ENCODE results near the gene ATP5MG. TPM values are rescaled to one million over a fixed set of nuclear protein-coding genes. Genes with fewer than 3 reads are reported as not detected.

The ATP5MG gene
- total RNA-seq, 1 donor from 2014 or later: 142 TPM

- Mint-ChIP-seq H3K4me3 (ENCODE audit: unreplicated experiment) (peak overlapping the region; percentile 89), H3K27me3 (ENCODE audit: unreplicated experiment) (no peaks in the 10 kb centered on the region), H3K9me3 (ENCODE audit: unreplicated experiment) (no peaks in the 10 kb centered on the region), H3K27ac (ENCODE audit: unreplicated experiment) (peak overlapping the region; percentile 90), H3K4me1 (ENCODE audit: unreplicated experiment) (peaks cover 53% of the 10 kb centered on the region), H3K36me3 (ENCODE audit: unreplicated experiment) (peaks cover 5% of the 10 kb centered on the region)
- DNase-seq (ENCODE audit: extremely low spot score, unreplicated experiment): no peak
- TF ChIP-seq CTCF (IDR thresholded peaks at IDR 0.05): no peak
Observed at GRCh38 chr11:118436639-118437207, 35.3 kb downstream of the ATP5MG start.

GRCh38 chr11:118437208-118438125 lies 36.1 kb downstream of the ATP5MG start:
- no peaks in the 10 kb centered on the region for H3K27me3 Mint-ChIP-seq (ENCODE audit: unreplicated experiment)
- H3K4me1 Mint-ChIP-seq (ENCODE audit: unreplicated experiment): peaks cover 60% of the 10 kb centered on the region
- peaks cover 6% of the 10 kb centered on the region for H3K36me3 Mint-ChIP-seq (ENCODE audit: unreplicated experiment)
- H3K9me3 Mint-ChIP-seq (ENCODE audit: unreplicated experiment): no peaks in the 10 kb centered on the region
- H3K27ac Mint-ChIP-seq (ENCODE audit: unreplicated experiment): peak overlapping the region; percentile 90
- no peak for TF ChIP-seq CTCF (IDR thresholded peaks at IDR 0.05)
- DNase-seq (ENCODE audit: extremely low spot score, unreplicated experiment): no peak
- H3K4me3 Mint-ChIP-seq (ENCODE audit: unreplicated experiment): peak overlapping the region; percentile 89

DNA sequence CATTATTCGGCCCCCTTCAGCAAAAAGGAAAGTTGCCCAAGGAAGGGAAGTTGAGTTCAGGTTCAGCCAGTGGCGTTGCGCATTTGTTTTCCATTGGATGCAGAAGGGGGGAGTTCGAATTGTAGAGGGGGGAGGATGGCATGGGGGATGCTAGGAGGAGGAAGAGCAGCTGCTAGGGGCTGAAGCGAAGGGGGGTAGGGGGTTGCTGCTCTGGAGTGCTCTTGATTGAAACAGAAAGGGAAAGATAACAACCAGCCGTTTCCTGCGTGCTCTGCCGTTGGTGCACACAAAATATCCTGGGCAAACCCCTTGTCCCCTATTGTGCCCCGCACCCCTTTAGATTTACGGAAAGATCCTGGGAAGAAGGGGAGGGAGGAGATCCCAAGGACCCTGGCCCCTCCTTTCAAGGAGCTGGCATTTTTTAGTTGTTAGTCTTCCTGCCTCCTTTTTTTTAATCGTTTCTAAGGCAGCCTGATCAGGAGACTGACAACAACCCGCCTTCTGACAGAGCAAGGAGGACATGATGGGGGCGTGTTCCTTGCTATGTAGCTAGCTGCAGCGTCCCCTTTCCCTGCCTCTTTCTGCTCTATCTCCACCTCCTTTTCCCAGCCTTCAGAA lies 37.0 kb downstream of the ATP5MG start:
- TF ChIP-seq CTCF (IDR thresholded peaks at IDR 0.05): peak; percentile 7
- peaks cover 62% of the 10 kb centered on the region for H3K4me1 Mint-ChIP-seq (ENCODE audit: unreplicated experiment)
- no peaks in the 10 kb centered on the region for H3K27me3 Mint-ChIP-seq (ENCODE audit: unreplicated experiment)
- DNase-seq (ENCODE audit: extremely low spot score, unreplicated experiment): no peak
- H3K9me3 Mint-ChIP-seq (ENCODE audit: unreplicated experiment): no peaks in the 10 kb centered on the region
- H3K36me3 Mint-ChIP-seq (ENCODE audit: unreplicated experiment): peaks cover 6% of the 10 kb centered on the region
- H3K4me3 Mint-ChIP-seq (ENCODE audit: unreplicated experiment): peak overlapping the region; percentile 89
- H3K27ac Mint-ChIP-seq (ENCODE audit: unreplicated experiment): peak overlapping the region; percentile 90

DNA sequence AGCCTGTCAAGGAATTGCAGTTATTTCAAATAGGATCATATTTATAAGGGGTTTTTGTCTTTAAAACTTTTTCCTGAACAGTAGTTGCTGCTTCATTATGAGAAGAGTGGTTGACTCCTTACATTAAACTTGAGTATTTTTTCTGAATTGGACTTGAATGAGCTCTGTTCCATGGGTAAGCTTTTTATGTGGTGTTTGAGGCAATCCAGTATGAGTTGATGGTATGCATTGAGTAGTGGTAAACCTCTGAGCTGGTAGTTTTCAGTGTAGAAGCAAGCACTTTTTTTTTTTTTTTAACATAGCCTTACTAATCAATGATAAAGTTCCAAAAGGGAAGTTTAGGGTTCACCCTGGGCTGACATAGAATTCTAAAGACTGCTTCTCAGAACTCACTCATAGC lies 38.2 kb downstream of the ATP5MG start:
- H3K27ac Mint-ChIP-seq (ENCODE audit: unreplicated experiment): peak overlapping the region; percentile 27
- no peak for DNase-seq (ENCODE audit: extremely low spot score, unreplicated experiment)
- peak overlapping the region; percentile 89 for H3K4me3 Mint-ChIP-seq (ENCODE audit: unreplicated experiment)
- H3K36me3 Mint-ChIP-seq (ENCODE audit: unreplicated experiment): peaks cover 6% of the 10 kb centered on the region
- no peaks in the 10 kb centered on the region for H3K27me3 Mint-ChIP-seq (ENCODE audit: unreplicated experiment)
- H3K9me3 Mint-ChIP-seq (ENCODE audit: unreplicated experiment): no peaks in the 10 kb centered on the region
- TF ChIP-seq CTCF (IDR thresholded peaks at IDR 0.05): no peak
- peaks cover 54% of the 10 kb centered on the region for H3K4me1 Mint-ChIP-seq (ENCODE audit: unreplicated experiment)

Data from osteocyte (in vitro differentiated cells).